ENCODE results near the gene TGM1. TPM values are rescaled to one million over a fixed set of nuclear protein-coding genes. Genes with fewer than 3 reads are reported as not detected.

The TGM1 gene
- total RNA-seq, 1 experiment from 2014 or later, result 2.9 TPM

GRCh38 chr14:24267516-24267915, 4.5 kb upstream of the TGM1 start:
- H3K27ac ChIP-seq (ENCODE audit: insufficient read length, low read depth, low read length), result no peak overlapping the region
- no peak overlapping the region for H3K23ac ChIP-seq (ENCODE audit: insufficient read length, low read depth, low read length)
- Mint-ChIP-seq H3K4me1 (peaks cover 4 to 12% of the 10 kb centered on the region in 2 experiments), H3K27me3 (ENCODE audit: low read depth) (no peaks in the 10 kb centered on the region), H3K36me3 (ENCODE audit: insufficient read depth in 1 of 3, low read depth in 3 of 3) (peaks cover 3 to 21% (median 14%) of the 10 kb centered on the region in 3 experiments; a peak in 5 of 7 replicates), H3K4me3 (no peak overlapping the region), H3K9me3 (no peaks in the 10 kb centered on the region), H3K27ac (no peak overlapping the region)
- no peak overlapping the region for H3K4me2 ChIP-seq (ENCODE audit: insufficient read depth, insufficient read length, low read length)
- H3K27me3 ChIP-seq (ENCODE audit: insufficient read depth, low read length), result no peaks in the 10 kb centered on the region
- H3T11ph ChIP-seq (ENCODE audit: low read length), result no peak overlapping the region
- H2BK120ac ChIP-seq (ENCODE audit: low read depth, low read length, poor library complexity, severe bottlenecking), result no peak overlapping the region
- H2AFZ ChIP-seq (ENCODE audit: low read length), result no peak overlapping the region
- H4K5ac ChIP-seq (ENCODE audit: insufficient read length, low read depth, low read length), result no peak overlapping the region
- H2BK5ac ChIP-seq (ENCODE audit: insufficient read length, low read length), result no peak overlapping the region
- TF ChIP-seq CTCF (conservative IDR thresholded peaks at IDR 0.05), result no peak
- no peak overlapping the region for H2AK5ac ChIP-seq (ENCODE audit: insufficient read length, low read length)
- H2BK20ac ChIP-seq (ENCODE audit: low read depth, low read length, poor library complexity, severe bottlenecking), result no peak overlapping the region
- H3K18ac ChIP-seq (ENCODE audit: insufficient read length, low read depth, low read length), result no peak overlapping the region
- no peak overlapping the region for H3K14ac ChIP-seq (ENCODE audit: insufficient read depth, low read length)
- H2BK12ac ChIP-seq (ENCODE audit: insufficient read length, low read depth, low read length), result no peak overlapping the region
- no peaks in the 10 kb centered on the region for H3K4me1 ChIP-seq (ENCODE audit: insufficient read depth, low read length)
- H3K56ac ChIP-seq (ENCODE audit: insufficient read length, low read depth, low read length), result no peak overlapping the region
- H4K91ac ChIP-seq (ENCODE audit: insufficient read length, low read depth, low read length), result no peak overlapping the region
- no peaks in the 10 kb centered on the region for H3K79me1 ChIP-seq (ENCODE audit: insufficient read depth, low read depth, low read length, poor library complexity, severe bottlenecking)
- no peak overlapping the region for H4K8ac ChIP-seq (replicated peaks; ENCODE audit: insufficient read length, low read depth, low read length)
- H3K4ac ChIP-seq (ENCODE audit: low read depth, low read length), result no peak overlapping the region
- no peaks in the 10 kb centered on the region for H4K20me1 ChIP-seq (ENCODE audit: control insufficient read depth, insufficient read depth, insufficient read length)
- H3K9ac ChIP-seq (ENCODE audit: extremely low read depth, insufficient read length, low read length), result no peak overlapping the region
- no peaks in the 10 kb centered on the region for H3K9me3 ChIP-seq (ENCODE audit: control insufficient read depth, low read depth, low read length)
- peaks cover 8% of the 10 kb centered on the region for H3K23me2 ChIP-seq (ENCODE audit: insufficient read length, low read depth, low read length, poor library complexity, severe bottlenecking)
- no peaks in the 10 kb centered on the region for H3K79me2 ChIP-seq (ENCODE audit: insufficient read depth, low read length)
- no peak overlapping the region for H2BK15ac ChIP-seq (ENCODE audit: low read depth, low read length)
- no CpG with 5 or more reads among the region's 9 CpGs for WGBS (ENCODE audit: extremely low coverage, insufficient read length, low lambda C conversion rate)
- no peak for DNase-seq
